Activated T-helper 1 cell treated with Interleukin-2 at 50 U/mL for 16 hours (primary cell): ENCODE measurements around the gene TBX18.

Experiments used
- DNase-seq: peaks from one replicate; pipeline ENCODE4 v3.0.0-alpha.2; 2020; ENCODE audit warnings: low read depth

The TBX18 gene

GRCh38 chr6:84748376-84748775 is 16.0 kb downstream of the TBX18 start:
- no peak for DNase-seq

GRCh38 chr6:84743616-84744015 is 20.8 kb downstream of the TBX18 start:
- DNase-seq, result no peak

- no peak for DNase-seq
Observed at GRCh38 chr6:84740385-84740784, 24.0 kb downstream of the TBX18 start.

- no peak for DNase-seq
Observed at GRCh38 chr6:84739866-84740208, 24.6 kb downstream of the TBX18 start.

GRCh38 chr6:84738996-84739865 is 25.2 kb downstream of the TBX18 start:
- no peak for DNase-seq

GRCh38 chr6:84733889-84734288 is 30.5 kb downstream of the TBX18 start:
- DNase-seq, result no peak

GRCh38 chr6:84731901-84732300 is 32.5 kb downstream of the TBX18 start:
- DNase-seq, result no peak

- DNase-seq, result no peak
Observed at GRCh38 chr6:84731401-84731800, 33.0 kb downstream of the TBX18 start.

GRCh38 chr6:84728602-84729001 is 35.8 kb downstream of the TBX18 start:
- no peak for DNase-seq

GRCh38 chr6:84719152-84719551 is 45.2 kb downstream of the TBX18 start:
- no peak for DNase-seq

- DNase-seq, result no peak
Observed at GRCh38 chr6:84718038-84718955, 46.1 kb downstream of the TBX18 start.

GRCh38 chr6:84709121-84709520 is 55.3 kb downstream of the TBX18 start:
- no peak for DNase-seq

- no peak for DNase-seq
Observed at GRCh38 chr6:84707171-84707570, 57.2 kb downstream of the TBX18 start.

GRCh38 chr6:84696166-84696565 is 68.2 kb downstream of the TBX18 start:
- DNase-seq, result no peak

- DNase-seq, result no peak
Observed at GRCh38 chr6:84691978-84692623, 72.3 kb downstream of the TBX18 start.

- no peak for DNase-seq
Observed at GRCh38 chr6:84688141-84688873, 76.1 kb downstream of the TBX18 start.

GRCh38 chr6:84687431-84687830 is 77.0 kb downstream of the TBX18 start:
- no peak for DNase-seq

GRCh38 chr6:84685983-84686584 is 78.3 kb downstream of the TBX18 start:
- no peak for DNase-seq

GRCh38 chr6:84681693-84682326 is 82.6 kb downstream of the TBX18 start:
- DNase-seq, result no peak

GRCh38 chr6:84675651-84676050 is 88.7 kb downstream of the TBX18 start:
- DNase-seq, result no peak

- no peak for DNase-seq
Observed at GRCh38 chr6:84674395-84674794, 90.0 kb downstream of the TBX18 start.
